ENCODE data around the gene MOB3B. TPM values are rescaled to one million over a fixed set of nuclear protein-coding genes. Genes with fewer than 3 reads are reported as not detected.

Gene MOB3B
- polyA plus RNA-seq, 2 of the 4 experiments (the other 2 are of a cell fraction): 6.0 to 6.4 TPM

DNA sequence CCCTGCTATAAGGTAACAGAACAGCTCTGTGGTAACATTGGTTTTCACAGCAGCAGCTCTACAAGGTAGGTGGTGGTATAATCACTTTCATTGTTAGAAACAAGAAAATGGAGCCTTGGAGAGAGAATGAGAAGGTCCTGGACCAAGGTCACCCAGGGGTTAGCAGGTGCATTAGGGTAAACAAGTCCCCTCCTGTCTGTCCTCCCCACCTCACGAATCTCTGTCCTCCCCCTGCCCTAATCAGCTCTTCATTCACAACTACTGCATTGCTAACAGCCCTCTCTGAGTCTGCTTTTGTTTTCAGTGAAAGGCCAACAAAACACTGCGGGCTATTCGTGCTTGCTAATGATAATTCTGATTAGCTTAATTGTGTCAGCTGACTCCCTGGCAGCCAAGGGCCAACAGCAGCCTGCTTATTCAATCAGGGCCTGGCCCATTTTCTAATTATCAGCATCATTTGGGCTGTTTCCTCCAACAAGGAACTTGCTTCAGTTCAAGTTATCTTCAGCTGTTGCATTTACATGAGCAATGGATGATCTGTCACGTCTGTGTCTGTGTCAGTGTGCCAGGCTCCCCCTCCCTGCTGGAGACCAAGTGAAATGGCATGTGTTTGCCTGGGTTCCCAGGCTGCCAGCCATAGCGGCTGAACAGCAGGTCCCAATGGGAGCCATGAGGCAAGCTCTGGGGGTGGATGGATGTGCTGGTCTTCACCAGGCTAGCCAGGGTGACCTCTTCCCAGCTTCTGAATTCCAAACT, 176.0 kb downstream of the MOB3B start:
- WGBS (ENCODE audit: missing lambda C conversion rate): 53% methylated on average over 5 of the region's 5 CpGs
- no peak for FAIRE-seq

DNA sequence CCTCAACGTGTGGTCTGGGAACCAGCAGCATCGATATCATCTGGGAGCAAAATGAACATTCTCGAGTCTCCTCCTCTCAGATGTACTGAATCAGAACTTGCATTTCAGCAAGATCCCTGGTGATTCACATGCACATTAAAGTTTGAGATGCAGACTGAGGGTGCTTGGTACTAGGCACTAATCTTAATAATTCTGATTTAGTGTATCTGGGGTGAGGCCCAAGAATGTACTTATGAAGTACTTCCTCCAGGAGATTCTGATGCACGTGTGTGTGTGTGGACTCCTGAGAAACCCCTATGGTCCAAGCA, 176.5 kb downstream of the MOB3B start:
- H3K4me1 ChIP-seq: no peaks in the 10 kb centered on the region
- FAIRE-seq (no peak), DNase-seq (ENCODE audit: low read depth in 1 of 2, low spot score in 1 of 2) (no peak), ATAC-seq (no peak)
- POLR2A ChIA-PET: no interaction called here
- no peak overlapping the region for H3K27ac ChIP-seq
- 49% methylated on average over 4 of the region's 4 CpGs for WGBS (ENCODE audit: missing lambda C conversion rate)
- no peak for TF ChIP-seq HES2 (IDR thresholded peaks at IDR 0.05)
- no peak for TF ChIP-seq EP300 (IDR thresholded peaks at IDR 0.05)
- TF ChIP-seq USF2 (IDR thresholded peaks at IDR 0.05): no peak
- TF ChIP-seq FOXS1 (CRISPR knock-in tag; IDR thresholded peaks at IDR 0.05): no peak
- no peak for TF ChIP-seq HOXB13 (CRISPR knock-in tag; IDR thresholded peaks at IDR 0.05; ENCODE audit: low read depth)
- no peak for TF ChIP-seq HOXB5 (CRISPR knock-in tag; IDR thresholded peaks at IDR 0.05)
- no peak for TF ChIP-seq RCOR1 (IDR thresholded peaks at IDR 0.05; ENCODE audit: low read depth, low read length)
- CTCF ChIA-PET: interaction anchor here (0.6 to 2.2 kb wide), 8 partner anchors 9 to 194 kb away, joined by 3 to 14 read pairs (median 4); partner anchors contain the start of gene MOB3B
- H3K4me2 ChIP-seq: no peak overlapping the region
- H3K9me3 ChIP-seq: no peaks in the 10 kb centered on the region
- no peak overlapping the region for H3K4me3 ChIP-seq

More for the DNA sequence above, 176.0 kb downstream of the MOB3B start:
- Histone ChIP-seq H3K4me1 (no peaks in the 10 kb centered on the region), H3K27ac (no peak overlapping the region), H3K4me2 (no peak overlapping the region), H3K9me3 (no peaks in the 10 kb centered on the region), H3K4me3 (no peak overlapping the region)
- ChIA-PET POLR2A (no interaction called here), CTCF (interaction anchor here (0.6 to 2.2 kb wide), 10 partner anchors 8 to 194 kb away, joined by 3 to 14 read pairs (median 4); partner anchors contain the start of gene MOB3B)
- no peak for DNase-seq (ENCODE audit: low read depth in 1 of 2, low spot score in 1 of 2)
- TF ChIP-seq CHD2 (IDR thresholded peaks at IDR 0.05; ENCODE audit: low read length, partially characterized antibody) (no peak), FOXS1 (CRISPR knock-in tag; IDR thresholded peaks at IDR 0.05) (no peak)
- ATAC-seq: peak in 1 of 2 experiments; percentile 71; a peak in 3 of 6 replicates

GRCh38 chr9:27352457-27353165, 177.0 kb downstream of the MOB3B start:
- no peaks in the 10 kb centered on the region for H3K4me1 ChIP-seq
- TF ChIP-seq HOXB5 (CRISPR knock-in tag; IDR thresholded peaks at IDR 0.05): no peak
- no peak for TF ChIP-seq CEBPB (IDR thresholded peaks at IDR 0.05)
- TF ChIP-seq PHF8 (IDR thresholded peaks at IDR 0.05; ENCODE audit: borderline replicate concordance, low read depth): no peak
- TF ChIP-seq FOSL2 (IDR thresholded peaks at IDR 0.05): no peak
- no peak for TF ChIP-seq FOSL2 (CRISPR knock-in tag; IDR thresholded peaks at IDR 0.05)

GRCh38 chr9:27351438-27351837, 178.2 kb downstream of the MOB3B start:
- H3K4me3 ChIP-seq: no peak overlapping the region
- DNase-seq (ENCODE audit: low read depth in 1 of 2, low spot score in 1 of 2) (no peak), FAIRE-seq (no peak), ATAC-seq (no peak)
- POLR2A ChIA-PET: no interaction called here
- no peaks in the 10 kb centered on the region for H3K9me3 ChIP-seq
- H3K4me1 ChIP-seq: no peaks in the 10 kb centered on the region
- no peak overlapping the region for H3K27ac ChIP-seq
- 95% methylated on average over 2 of the region's 2 CpGs for WGBS (ENCODE audit: missing lambda C conversion rate)
- no peak overlapping the region for H3K4me2 ChIP-seq
- CTCF ChIA-PET: interaction anchor here (2.2 kb wide), 1 partner anchor 12 kb away, joined by 5 read pairs; no protein-coding TSS in a partner anchor
- no peak for TF ChIP-seq CHD4 (IDR thresholded peaks at IDR 0.05; ENCODE audit: borderline replicate concordance)
- no peak for TF ChIP-seq NPAS2 (CRISPR knock-in tag; IDR thresholded peaks at IDR 0.05; ENCODE audit: borderline replicate concordance)
- TF ChIP-seq EHMT2 (IDR thresholded peaks at IDR 0.05; ENCODE audit: low read depth): no peak
- TF ChIP-seq E2F6 (IDR thresholded peaks at IDR 0.05; ENCODE audit: borderline replicate concordance, low read depth): no peak
- TF ChIP-seq RNF2 (IDR thresholded peaks at IDR 0.05; ENCODE audit: borderline replicate concordance, low read depth): no peak
- TF ChIP-seq JUNB (IDR thresholded peaks at IDR 0.05): no peak
- TF ChIP-seq BHLHE40 (IDR thresholded peaks at IDR 0.05; ENCODE audit: low read depth, low read length): no peak
- TF ChIP-seq TFCP2L1 (CRISPR knock-in tag; IDR thresholded peaks at IDR 0.05): no peak
- TF ChIP-seq MAZ (IDR thresholded peaks at IDR 0.05; ENCODE audit: borderline replicate concordance, low read depth, low read length): no peak
- no peak for TF ChIP-seq HOXB13 (CRISPR knock-in tag; IDR thresholded peaks at IDR 0.05; ENCODE audit: low read depth)
- TF ChIP-seq HOXA7 (CRISPR knock-in tag; IDR thresholded peaks at IDR 0.05): no peak
- no peak for TF ChIP-seq SMC3 (IDR thresholded peaks at IDR 0.05)
- TF ChIP-seq HEYL (CRISPR knock-in tag; IDR thresholded peaks at IDR 0.05): no peak
- no peak for TF ChIP-seq MAFK (IDR thresholded peaks at IDR 0.05; ENCODE audit: partially characterized antibody)
- TF ChIP-seq, protein P1, sequence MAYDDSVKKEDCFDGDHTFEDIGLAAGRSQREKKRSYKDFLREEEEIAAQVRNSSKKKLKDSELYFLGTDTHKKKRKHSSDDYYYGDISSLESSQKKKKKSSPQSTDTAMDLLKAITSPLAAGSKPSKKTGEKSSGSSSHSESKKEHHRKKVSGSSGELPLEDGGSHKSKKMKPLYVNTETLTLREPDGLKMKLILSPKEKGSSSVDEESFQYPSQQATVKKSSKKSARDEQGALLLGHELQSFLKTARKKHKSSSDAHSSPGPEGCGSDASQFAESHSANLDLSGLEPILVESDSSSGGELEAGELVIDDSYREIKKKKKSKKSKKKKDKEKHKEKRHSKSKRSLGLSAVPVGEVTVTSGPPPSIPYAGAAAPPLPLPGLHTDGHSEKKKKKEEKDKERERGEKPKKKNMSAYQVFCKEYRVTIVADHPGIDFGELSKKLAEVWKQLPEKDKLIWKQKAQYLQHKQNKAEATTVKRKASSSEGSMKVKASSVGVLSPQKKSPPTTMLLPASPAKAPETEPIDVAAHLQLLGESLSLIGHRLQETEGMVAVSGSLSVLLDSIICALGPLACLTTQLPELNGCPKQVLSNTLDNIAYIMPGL (CRISPR knock-in tag; IDR thresholded peaks at IDR 0.05; ENCODE audit: borderline replicate concordance): no peak
- TF ChIP-seq ZC3H11A (IDR thresholded peaks at IDR 0.05): no peak

More at GRCh38 chr9:27352457-27353165, 177.0 kb downstream of the MOB3B start:
- FAIRE-seq (no peak), DNase-seq (ENCODE audit: low read depth in 1 of 2, low spot score in 1 of 2) (no peak), ATAC-seq (no peak)
- Histone ChIP-seq H3K9me3 (no peaks in the 10 kb centered on the region), H3K27ac (no peak overlapping the region), H3K4me3 (no peak overlapping the region), H3K4me2 (no peak overlapping the region)
- CTCF ChIA-PET: interaction anchor here (1.0 to 2.2 kb wide), 3 partner anchors 9 to 178 kb away, joined by 4 to 14 read pairs (median 5); partner anchors contain the start of gene MOB3B
- 72% methylated on average over 5 of the region's 5 CpGs for WGBS (ENCODE audit: missing lambda C conversion rate)
- POLR2A ChIA-PET: no interaction called here
